Keratinocyte (primary cell): ENCODE data around the gene KSR1. TPM values are rescaled to one million over a fixed set of nuclear protein-coding genes. Genes with fewer than 3 reads are reported as not detected.
A peak's percentile ranks its signal among the peaks of the same experiment; 100 is the strongest.

Experiments
- DNase-seq: peaks from one replicate; pipeline ENCODE4 v3.0.0-alpha.2; 2011; ENCODE audit warnings: low read depth, missing footprints, low spot score
- FAIRE-seq: peaks from 2 replicates; lab custom pipeline; 2011; peaks lifted over from hg19 to GRCh38; lab: Jason Lieb, UNC
- H2AFZ ChIP-seq: 2 replicates; pipeline ENCODE4 v1.6.0; 2012; ENCODE audit warnings: low read length, control low read depth, inconsistent platforms; ENCODE audit not compliant: control insufficient read depth
- H3K27ac ChIP-seq: 2 replicates; pipeline ENCODE4 v1.5.1; 2011; ENCODE audit warnings: low read length; ENCODE audit not compliant: control insufficient read depth, insufficient read depth
- H3K27me3 ChIP-seq: 3 replicates; pipeline ENCODE4 v1.6.0; 2011; ENCODE audit warnings: low read length; ENCODE audit not compliant: control insufficient read depth, insufficient read depth; ENCODE audit errors: extremely low read depth
- H3K36me3 ChIP-seq, 2 experiments: 2 replicates in 1 of 2; 3 replicates in 1 of 2; pipeline ENCODE4 v1.5.1; 2011; ENCODE audit warnings: low read length in 2 of 2, mild to moderate bottlenecking in 1 of 2; ENCODE audit not compliant: control insufficient read depth in 2 of 2, insufficient read depth in 2 of 2; ENCODE audit errors: extremely low read depth in 1 of 2
- H3K4me1 ChIP-seq: 3 replicates; pipeline ENCODE4 v1.5.1; 2011; ENCODE audit warnings: low read length; ENCODE audit not compliant: control insufficient read depth, insufficient read depth; ENCODE audit errors: extremely low read depth
- H3K4me2 ChIP-seq: 3 replicates; pipeline ENCODE4 v1.6.0; 2011; ENCODE audit warnings: low read depth, low read length; ENCODE audit not compliant: control insufficient read depth, insufficient read depth; ENCODE audit errors: extremely low read depth
- H3K4me3 ChIP-seq, 3 experiments: fragments of 200-600 bp in 1 of 3; sonication (generic) in 1 of 3; 2 replicates in 2 of 3; 3 replicates in 1 of 3; pipeline ENCODE4 v1.5.1; 2011 to 2016; ENCODE audit warnings: low read length in 3 of 3, mild to moderate bottlenecking in 3 of 3, control low read depth in 2 of 3, inconsistent platforms in 1 of 3, low read depth in 1 of 3, mixed read lengths in 1 of 3, mixed run types in 1 of 3, moderate library complexity in 1 of 3; ENCODE audit not compliant: control insufficient read depth in 2 of 3, insufficient read depth in 2 of 3; ENCODE audit errors: extremely low read depth in 1 of 3
- H3K79me2 ChIP-seq: 2 replicates; pipeline ENCODE4 v1.6.0; 2012; ENCODE audit warnings: low read length; ENCODE audit not compliant: control insufficient read depth, insufficient read depth
- H3K9ac ChIP-seq: 3 replicates; pipeline ENCODE4 v1.6.0; 2011; ENCODE audit warnings: low read length; ENCODE audit not compliant: control insufficient read depth, insufficient read depth; ENCODE audit errors: extremely low read depth
- H3K9me1 ChIP-seq: 3 replicates; pipeline ENCODE4 v1.6.0; 2011; ENCODE audit warnings: low read length; ENCODE audit not compliant: control insufficient read depth, insufficient read depth; ENCODE audit errors: extremely low read depth
- H3K9me3 ChIP-seq: 2 replicates; pipeline ENCODE4 v1.5.1; 2012; ENCODE audit warnings: low read depth, low read length; ENCODE audit not compliant: control insufficient read depth
- H4K20me1 ChIP-seq: 3 replicates; pipeline ENCODE4 v1.6.0; 2011; ENCODE audit warnings: low read length; ENCODE audit not compliant: control insufficient read depth, insufficient read depth; ENCODE audit errors: extremely low read depth
- CTCF ChIP-seq, 3 experiments: IDR thresholded peaks in 1 of 3; conservative IDR thresholded peaks in 1 of 3; optimal IDR thresholded peaks in 1 of 3; 2 replicates in 2 of 3; 3 replicates in 1 of 3; pipeline versions ENCODE3 to v1.5.1; 2011; ENCODE audit warnings: low read length in 3 of 3, mild to moderate bottlenecking in 3 of 3, moderate library complexity in 2 of 3, control low read depth in 1 of 3, inconsistent platforms in 1 of 3; ENCODE audit not compliant: insufficient read depth in 2 of 3; ENCODE audit errors: extremely low read depth in 1 of 3
- EZH2 ChIP-seq: IDR thresholded peaks from one replicate; pipeline ENCODE4 v1.6.1; 2012; ENCODE audit warnings: inconsistent platforms, mild to moderate bottlenecking, low read length, moderate library complexity
- dilution Hi-C: fragments of 300-500 bp; cut with MboI; formaldehyde crosslinking; loops from one replicate; pipeline ENCODE4 v1.7.0; 2020; ENCODE audit warnings: low sequenced_read_pairs; ENCODE audit not compliant: extremely low pct_ligation_motif_present
- polyA plus RNA-seq, 5 experiments: library from polyadenylated mRNA; depleted of rRNA in 3 of 5; stranded (reverse) in 3 of 5; stranded (forward) in 1 of 5; unstranded in 1 of 5; fragments of >200 nt; gene quantifications; 1 replicate in 1 of 5; 2 replicates in 3 of 5; 3 replicates in 1 of 5; pipeline versions ENCODE4 v1.2.1 to v1.2.3, GENCODE V29; 2011 to 2012; ENCODE audit warnings: missing spikeins in 2 of 5, low read depth in 1 of 5, low replicate concordance in 1 of 5

The KSR1 gene
- polyA plus RNA-seq, 1 donor (not counting 4 experiments of a cell fraction or from before 2014, with no cell fraction given), result 1.3 TPM

GRCh38 chr17:27546624-27547300, 90.5 kb downstream of the KSR1 start:
- H3K79me2 ChIP-seq, result no peaks in the 10 kb centered on the region
- dilution Hi-C loops, result no loop called here
- peaks cover 2% of the 10 kb centered on the region for H3K9me1 ChIP-seq
- no peak overlapping the region for H3K27ac ChIP-seq
- no peaks in the 10 kb centered on the region for H3K36me3 ChIP-seq
- no peaks in the 10 kb centered on the region for H4K20me1 ChIP-seq
- H3K4me2 ChIP-seq, result peak overlapping the region; percentile 10
- H3K4me1 ChIP-seq, result peaks cover 9% of the 10 kb centered on the region
- H3K9ac ChIP-seq, result no peak overlapping the region
- no peaks in the 10 kb centered on the region for H3K9me3 ChIP-seq
- TF ChIP-seq CTCF (optimal IDR thresholded peaks at IDR 0.05 in 1 of 3, IDR thresholded peaks at IDR 0.05 in 1 of 3, conservative IDR thresholded peaks at IDR 0.05 in 1 of 3; ENCODE audit: extremely low read depth in 1 of 3, insufficient read depth in 2 of 3, low read length in 3 of 3), result no peak
- TF ChIP-seq EZH2, result no peak
- no peak overlapping the region for H2AFZ ChIP-seq
- FAIRE-seq (no peak), DNase-seq (no peak)
- no peaks in the 10 kb centered on the region for H3K27me3 ChIP-seq
- H3K4me3 ChIP-seq, result no peak overlapping the region

DNA sequence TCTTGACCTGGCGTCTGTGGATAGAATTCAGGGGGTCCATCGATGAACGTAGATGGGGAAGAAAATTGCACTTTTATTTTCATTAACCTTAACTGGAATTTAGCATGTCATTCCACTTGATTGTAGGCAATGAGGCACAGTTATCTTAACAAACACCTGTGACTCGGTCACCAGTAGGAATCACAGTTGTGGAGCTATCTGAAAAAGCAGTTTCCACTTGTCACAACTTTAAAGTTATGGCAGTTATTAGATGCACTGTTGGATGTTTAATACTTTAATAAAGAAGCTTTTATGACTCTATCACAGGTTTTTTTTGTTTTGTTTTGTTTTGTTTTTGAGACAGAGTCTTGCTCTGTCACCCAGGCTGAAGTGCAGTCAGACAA, 91.0 kb downstream of the KSR1 start:
- Histone ChIP-seq H4K20me1 (no peaks in the 10 kb centered on the region), H3K9me1 (peaks cover 3% of the 10 kb centered on the region), H3K4me2 (peak overlapping the region; percentile 10), H2AFZ (no peak overlapping the region), H3K4me1 (peaks cover 14% of the 10 kb centered on the region), H3K27ac (no peak overlapping the region), H3K79me2 (no peaks in the 10 kb centered on the region), H3K9ac (no peak overlapping the region), H3K4me3 (no peak overlapping the region), H3K36me3 (no peaks in the 10 kb centered on the region), H3K9me3 (no peaks in the 10 kb centered on the region), H3K27me3 (no peaks in the 10 kb centered on the region)
- dilution Hi-C loops, result no loop called here
- DNase-seq (no peak), FAIRE-seq (no peak)
- TF ChIP-seq CTCF (optimal IDR thresholded peaks at IDR 0.05 in 1 of 3, IDR thresholded peaks at IDR 0.05 in 1 of 3, conservative IDR thresholded peaks at IDR 0.05 in 1 of 3; ENCODE audit: extremely low read depth in 1 of 3, insufficient read depth in 2 of 3, low read length in 3 of 3), result no peak
- TF ChIP-seq EZH2, result no peak
